Keratinocyte (primary cell): ENCODE results near the gene DENND4B. TPM values are rescaled to one million over a fixed set of nuclear protein-coding genes. Genes with fewer than 3 reads are reported as not detected.

Experiments
- DNase-seq: peaks from one replicate; pipeline ENCODE4 v3.0.0-alpha.2; 2011; ENCODE audit warnings: low read depth, missing footprints, low spot score
- FAIRE-seq: peaks from 2 replicates; lab custom pipeline; 2011; peaks lifted over from hg19 to GRCh38; lab: Jason Lieb, UNC
- H2AFZ ChIP-seq: 2 replicates; pipeline ENCODE4 v1.6.0; 2012; ENCODE audit warnings: low read length, control low read depth, inconsistent platforms; ENCODE audit not compliant: control insufficient read depth
- H3K27ac ChIP-seq: 2 replicates; pipeline ENCODE4 v1.5.1; 2011; ENCODE audit warnings: low read length; ENCODE audit not compliant: control insufficient read depth, insufficient read depth
- H3K27me3 ChIP-seq: 3 replicates; pipeline ENCODE4 v1.6.0; 2011; ENCODE audit warnings: low read length; ENCODE audit not compliant: control insufficient read depth, insufficient read depth; ENCODE audit errors: extremely low read depth
- H3K36me3 ChIP-seq, 2 experiments: 2 replicates in 1 of 2; 3 replicates in 1 of 2; pipeline ENCODE4 v1.5.1; 2011; ENCODE audit warnings: low read length in 2 of 2, mild to moderate bottlenecking in 1 of 2; ENCODE audit not compliant: control insufficient read depth in 2 of 2, insufficient read depth in 2 of 2; ENCODE audit errors: extremely low read depth in 1 of 2
- H3K4me1 ChIP-seq: 3 replicates; pipeline ENCODE4 v1.5.1; 2011; ENCODE audit warnings: low read length; ENCODE audit not compliant: control insufficient read depth, insufficient read depth; ENCODE audit errors: extremely low read depth
- H3K4me2 ChIP-seq: 3 replicates; pipeline ENCODE4 v1.6.0; 2011; ENCODE audit warnings: low read depth, low read length; ENCODE audit not compliant: control insufficient read depth, insufficient read depth; ENCODE audit errors: extremely low read depth
- H3K4me3 ChIP-seq, 3 experiments: fragments of 200-600 bp in 1 of 3; sonication (generic) in 1 of 3; 2 replicates in 2 of 3; 3 replicates in 1 of 3; pipeline ENCODE4 v1.5.1; 2011 to 2016; ENCODE audit warnings: low read length in 3 of 3, mild to moderate bottlenecking in 3 of 3, control low read depth in 2 of 3, inconsistent platforms in 1 of 3, low read depth in 1 of 3, mixed read lengths in 1 of 3, mixed run types in 1 of 3, moderate library complexity in 1 of 3; ENCODE audit not compliant: control insufficient read depth in 2 of 3, insufficient read depth in 2 of 3; ENCODE audit errors: extremely low read depth in 1 of 3
- H3K79me2 ChIP-seq: 2 replicates; pipeline ENCODE4 v1.6.0; 2012; ENCODE audit warnings: low read length; ENCODE audit not compliant: control insufficient read depth, insufficient read depth
- H3K9ac ChIP-seq: 3 replicates; pipeline ENCODE4 v1.6.0; 2011; ENCODE audit warnings: low read length; ENCODE audit not compliant: control insufficient read depth, insufficient read depth; ENCODE audit errors: extremely low read depth
- H3K9me1 ChIP-seq: 3 replicates; pipeline ENCODE4 v1.6.0; 2011; ENCODE audit warnings: low read length; ENCODE audit not compliant: control insufficient read depth, insufficient read depth; ENCODE audit errors: extremely low read depth
- H3K9me3 ChIP-seq: 2 replicates; pipeline ENCODE4 v1.5.1; 2012; ENCODE audit warnings: low read depth, low read length; ENCODE audit not compliant: control insufficient read depth
- H4K20me1 ChIP-seq: 3 replicates; pipeline ENCODE4 v1.6.0; 2011; ENCODE audit warnings: low read length; ENCODE audit not compliant: control insufficient read depth, insufficient read depth; ENCODE audit errors: extremely low read depth
- CTCF ChIP-seq, 3 experiments: IDR thresholded peaks in 1 of 3; conservative IDR thresholded peaks in 1 of 3; optimal IDR thresholded peaks in 1 of 3; 2 replicates in 2 of 3; 3 replicates in 1 of 3; pipeline versions ENCODE3 to v1.5.1; 2011; ENCODE audit warnings: low read length in 3 of 3, mild to moderate bottlenecking in 3 of 3, moderate library complexity in 2 of 3, control low read depth in 1 of 3, inconsistent platforms in 1 of 3; ENCODE audit not compliant: insufficient read depth in 2 of 3; ENCODE audit errors: extremely low read depth in 1 of 3
- EZH2 ChIP-seq: IDR thresholded peaks from one replicate; pipeline ENCODE4 v1.6.1; 2012; ENCODE audit warnings: inconsistent platforms, mild to moderate bottlenecking, low read length, moderate library complexity
- dilution Hi-C: fragments of 300-500 bp; cut with MboI; formaldehyde crosslinking; loops from one replicate; pipeline ENCODE4 v1.7.0; 2020; ENCODE audit warnings: low sequenced_read_pairs; ENCODE audit not compliant: extremely low pct_ligation_motif_present
- polyA plus RNA-seq, 5 experiments: library from polyadenylated mRNA; depleted of rRNA in 3 of 5; stranded (reverse) in 3 of 5; stranded (forward) in 1 of 5; unstranded in 1 of 5; fragments of >200 nt; gene quantifications; 1 replicate in 1 of 5; 2 replicates in 3 of 5; 3 replicates in 1 of 5; pipeline versions ENCODE4 v1.2.1 to v1.2.3, GENCODE V29; 2011 to 2012; ENCODE audit warnings: missing spikeins in 2 of 5, low read depth in 1 of 5, low replicate concordance in 1 of 5

Gene DENND4B
- polyA plus RNA-seq, 1 donor (not counting 4 experiments of a cell fraction or from before 2014, with no cell fraction given) = 7.9 TPM

GRCh38 chr1:153977250-153978240, 31.0 kb upstream of the DENND4B start, which contains the start of gene JTB:
Gene JTB, minus strand, starts transcription at chr1:153977674. Its CDS starts 422 bp downstream, at chr1:153977252.
- Histone ChIP-seq H3K4me3 (peak within 1 kb of the TSS; percentile 91 to 98 (median 95)), H3K9me3 (no peaks in the 10 kb centered on the region), H3K27me3 (no peaks in the 10 kb centered on the region), H3K4me1 (peaks cover 13% of the 10 kb centered on the region), H3K9ac (peak within 1 kb of the TSS; percentile 91), H3K4me2 (peak within 1 kb of the TSS; percentile 98), H4K20me1 (no peaks in the 10 kb centered on the region), H3K36me3 (peaks cover 10 to 23% of the 10 kb centered on the region in 2 experiments), H2AFZ (peak within 1 kb of the TSS; percentile 100), H3K9me1 (no peaks in the 10 kb centered on the region), H3K79me2 (peaks cover 16% of the 10 kb centered on the region), H3K27ac (peak within 1 kb of the TSS; percentile 76)
- no peak for DNase-seq
- TF ChIP-seq CTCF (optimal IDR thresholded peaks at IDR 0.05 in 1 of 3, IDR thresholded peaks at IDR 0.05 in 1 of 3, conservative IDR thresholded peaks at IDR 0.05 in 1 of 3; ENCODE audit: extremely low read depth in 1 of 3, insufficient read depth in 2 of 3, low read length in 3 of 3) = no peak
- FAIRE-seq = no peak
- dilution Hi-C loops = no loop called here

- peaks cover 13% of the 10 kb centered on the region for H3K4me1 ChIP-seq
- DNase-seq (no peak), FAIRE-seq (no peak)
- H3K79me2 ChIP-seq = peaks cover 16% of the 10 kb centered on the region
- H3K4me3 ChIP-seq = peak overlapping the region; percentile 91 to 98 (median 95)
- peak overlapping the region; percentile 91 for H3K9ac ChIP-seq
- peaks cover 7 to 24% of the 10 kb centered on the region in 2 experiments for H3K36me3 ChIP-seq
- H4K20me1 ChIP-seq = no peaks in the 10 kb centered on the region
- peak overlapping the region; percentile 98 for H3K4me2 ChIP-seq
- TF ChIP-seq EZH2 = no peak
- TF ChIP-seq CTCF (optimal IDR thresholded peaks at IDR 0.05 in 1 of 3, IDR thresholded peaks at IDR 0.05 in 1 of 3, conservative IDR thresholded peaks at IDR 0.05 in 1 of 3; ENCODE audit: extremely low read depth in 1 of 3, insufficient read depth in 2 of 3, low read length in 3 of 3) = no peak
- peak overlapping the region; percentile 76 for H3K27ac ChIP-seq
- dilution Hi-C loops = no loop called here
- peak overlapping the region; percentile 90 for H2AFZ ChIP-seq
- H3K9me1 ChIP-seq = no peaks in the 10 kb centered on the region
- H3K9me3 ChIP-seq = no peaks in the 10 kb centered on the region
- H3K27me3 ChIP-seq = no peaks in the 10 kb centered on the region
These were observed 30.3 kb upstream of the DENND4B start for GRCh38 chr1:153976819-153977249.
